ENCODE data around the gene SELENOK.

GRCh38 chr3:53836084-53836872 lies 55.4 kb downstream of the SELENOK start:
- TF ChIP-seq TCF7L2 (IDR thresholded peaks at IDR 0.05; ENCODE audit: low read depth, low read length) (no peak), CTCF (IDR thresholded peaks at IDR 0.05) (no peak)
